ENCODE measurements around the gene CDH22.

GRCh38 chr20:46257887-46258286 is 50.4 kb downstream of the CDH22 start:
- TF ChIP-seq, protein P1, sequence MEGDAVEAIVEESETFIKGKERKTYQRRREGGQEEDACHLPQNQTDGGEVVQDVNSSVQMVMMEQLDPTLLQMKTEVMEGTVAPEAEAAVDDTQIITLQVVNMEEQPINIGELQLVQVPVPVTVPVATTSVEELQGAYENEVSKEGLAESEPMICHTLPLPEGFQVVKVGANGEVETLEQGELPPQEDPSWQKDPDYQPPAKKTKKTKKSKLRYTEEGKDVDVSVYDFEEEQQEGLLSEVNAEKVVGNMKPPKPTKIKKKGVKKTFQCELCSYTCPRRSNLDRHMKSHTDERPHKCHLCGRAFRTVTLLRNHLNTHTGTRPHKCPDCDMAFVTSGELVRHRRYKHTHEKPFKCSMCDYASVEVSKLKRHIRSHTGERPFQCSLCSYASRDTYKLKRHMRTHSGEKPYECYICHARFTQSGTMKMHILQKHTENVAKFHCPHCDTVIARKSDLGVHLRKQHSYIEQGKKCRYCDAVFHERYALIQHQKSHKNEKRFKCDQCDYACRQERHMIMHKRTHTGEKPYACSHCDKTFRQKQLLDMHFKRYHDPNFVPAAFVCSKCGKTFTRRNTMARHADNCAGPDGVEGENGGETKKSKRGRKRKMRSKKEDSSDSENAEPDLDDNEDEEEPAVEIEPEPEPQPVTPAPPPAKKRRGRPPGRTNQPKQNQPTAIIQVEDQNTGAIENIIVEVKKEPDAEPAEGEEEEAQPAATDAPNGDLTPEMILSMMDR (IDR thresholded peaks at IDR 0.05): no peak
- TF ChIP-seq REST (IDR thresholded peaks at IDR 0.05; ENCODE audit: insufficient read depth in 1 of 2, low read depth in 2 of 2, low read length in 1 of 2) (no peak), POLR2AphosphoS5 (IDR thresholded peaks at IDR 0.05; ENCODE audit: low read depth, low read length) (no peak)
